ENCODE measurements around the gene STK32B. TPM values are rescaled to one million over a fixed set of nuclear protein-coding genes. Genes with fewer than 3 reads are reported as not detected.

STK32B gene
- total and polyA plus RNA-seq, 12 donors, result 0.12 to 0.68 (median 0.34) TPM

DNA sequence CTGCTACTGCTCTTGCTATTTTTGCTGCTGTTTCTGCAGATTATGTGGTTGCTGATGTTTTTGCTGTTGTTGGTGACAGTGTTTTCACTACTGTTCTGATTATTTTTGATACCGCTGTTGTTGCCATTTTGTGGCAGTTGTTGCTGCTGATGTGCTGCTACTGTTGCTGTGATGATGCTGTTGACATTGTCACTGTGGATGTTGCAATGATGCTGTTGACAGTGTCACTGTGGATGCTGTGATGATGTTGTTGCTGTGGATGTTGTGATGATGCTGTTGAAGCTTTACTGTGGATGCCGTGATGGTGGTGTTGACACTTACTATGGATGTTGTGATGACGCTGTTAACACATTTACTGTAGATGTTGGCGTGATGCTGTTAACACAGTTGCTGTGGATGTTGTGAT is 476.8 kb downstream of the STK32B start:
- no peaks in the 10 kb centered on the region for H3K27me3 ChIP-seq
- DNase-seq, result no peak
- WGBS, 2 donors, result 92 to 94% methylated on average over 4 of the region's 4 CpGs
- peaks cover 0 to 8% (median 0%) of the 10 kb centered on the region in 11 donors for H3K9me3 ChIP-seq
- peaks cover 0 to 12% (median 3%) of the 10 kb centered on the region in 9 donors for H3K4me1 ChIP-seq
- no peak overlapping the region for H3K4me3 ChIP-seq
- H3K36me3 ChIP-seq, result no peaks in the 10 kb centered on the region
- intact Hi-C loops (cut with DNase I), result no loop called here
- no peak for ATAC-seq
- H3K27ac ChIP-seq, result no peak overlapping the region
- TF ChIP-seq, protein P1, sequence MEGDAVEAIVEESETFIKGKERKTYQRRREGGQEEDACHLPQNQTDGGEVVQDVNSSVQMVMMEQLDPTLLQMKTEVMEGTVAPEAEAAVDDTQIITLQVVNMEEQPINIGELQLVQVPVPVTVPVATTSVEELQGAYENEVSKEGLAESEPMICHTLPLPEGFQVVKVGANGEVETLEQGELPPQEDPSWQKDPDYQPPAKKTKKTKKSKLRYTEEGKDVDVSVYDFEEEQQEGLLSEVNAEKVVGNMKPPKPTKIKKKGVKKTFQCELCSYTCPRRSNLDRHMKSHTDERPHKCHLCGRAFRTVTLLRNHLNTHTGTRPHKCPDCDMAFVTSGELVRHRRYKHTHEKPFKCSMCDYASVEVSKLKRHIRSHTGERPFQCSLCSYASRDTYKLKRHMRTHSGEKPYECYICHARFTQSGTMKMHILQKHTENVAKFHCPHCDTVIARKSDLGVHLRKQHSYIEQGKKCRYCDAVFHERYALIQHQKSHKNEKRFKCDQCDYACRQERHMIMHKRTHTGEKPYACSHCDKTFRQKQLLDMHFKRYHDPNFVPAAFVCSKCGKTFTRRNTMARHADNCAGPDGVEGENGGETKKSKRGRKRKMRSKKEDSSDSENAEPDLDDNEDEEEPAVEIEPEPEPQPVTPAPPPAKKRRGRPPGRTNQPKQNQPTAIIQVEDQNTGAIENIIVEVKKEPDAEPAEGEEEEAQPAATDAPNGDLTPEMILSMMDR (IDR thresholded peaks at IDR 0.05), result no peak

GRCh38 chr4:5532100-5532499 is 480.8 kb downstream of the STK32B start:
- DNase-seq, result no peak
- no peak for ATAC-seq
- intact Hi-C loops (cut with DNase I), result no loop called here
- Histone ChIP-seq H3K4me1 (no peaks in the 10 kb centered on the region), H3K4me3 (no peak overlapping the region), H3K9me3 (peaks cover 0 to 13% (median 0%) of the 10 kb centered on the region in 11 donors), H3K36me3 (no peaks in the 10 kb centered on the region), H3K27me3 (peaks cover 0 to 5% (median 0%) of the 10 kb centered on the region in 7 donors), H3K27ac (no peak overlapping the region)
- WGBS, 2 donors, result 90 to 92% methylated on average over 2 of the region's 2 CpGs
- TF ChIP-seq, protein P1 (IDR thresholded peaks at IDR 0.05), result no peak

DNA sequence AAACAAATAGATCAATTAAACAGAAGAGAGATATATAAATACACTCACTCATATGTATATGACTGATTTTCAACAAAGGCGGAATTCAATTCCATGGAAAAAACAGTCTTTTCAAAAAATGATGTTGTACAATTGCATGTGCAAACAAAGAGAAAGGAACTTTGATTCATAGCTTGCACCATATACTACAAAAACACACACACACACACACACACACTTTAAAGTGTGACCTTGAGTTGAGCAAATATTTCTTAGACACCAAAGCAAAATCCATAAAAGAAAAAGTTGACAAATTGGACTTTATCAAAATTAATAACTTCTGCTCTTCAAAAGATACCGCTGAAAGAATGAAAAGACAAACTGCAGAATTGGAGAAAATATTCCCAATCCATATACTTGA is 488.3 kb downstream of the STK32B start:
- Histone ChIP-seq H3K4me3 (no peak overlapping the region), H3K27ac (no peak overlapping the region), H3K4me1 (no peaks in the 10 kb centered on the region), H3K36me3 (no peaks in the 10 kb centered on the region), H3K9me3 (peaks cover 0 to 13% (median 0%) of the 10 kb centered on the region in 11 donors), H3K27me3 (no peaks in the 10 kb centered on the region)
- TF ChIP-seq, protein P1 (IDR thresholded peaks at IDR 0.05), result no peak
- DNase-seq, result no peak
- intact Hi-C loops (cut with DNase I), result no loop called here
- WGBS, 2 donors, result 92 to 96% methylated on average over 2 of the region's 2 CpGs
- no peak for ATAC-seq

DNA sequence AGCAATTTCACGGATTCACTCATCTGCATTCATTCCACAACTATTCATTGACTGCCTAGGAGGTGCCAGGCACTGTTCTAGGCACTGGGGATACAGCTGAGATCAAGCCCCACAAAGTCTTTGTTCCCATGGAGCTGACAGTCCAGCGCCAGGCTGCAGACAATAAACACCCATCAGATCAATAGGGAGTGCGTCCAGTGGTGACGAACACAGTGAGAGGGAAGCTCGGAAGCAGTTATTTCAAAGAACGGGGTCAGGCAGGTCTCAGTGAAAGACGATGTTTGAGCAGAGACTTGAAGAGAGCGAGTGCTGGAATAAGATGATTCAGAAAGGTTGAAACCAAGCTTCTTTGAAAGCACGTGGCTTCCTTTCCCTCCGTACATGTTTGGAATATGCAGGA is 489.9 kb downstream of the STK32B start:
- no peak for ATAC-seq
- TF ChIP-seq, protein P1 (IDR thresholded peaks at IDR 0.05), result no peak
- Histone ChIP-seq H3K27ac (no peak overlapping the region), H3K4me1 (no peaks in the 10 kb centered on the region), H3K27me3 (no peaks in the 10 kb centered on the region), H3K9me3 (no peaks in the 10 kb centered on the region), H3K4me3 (no peak overlapping the region), H3K36me3 (no peaks in the 10 kb centered on the region)
- WGBS, 2 donors, result 88 to 89% methylated on average over 10 of the region's 10 CpGs
- intact Hi-C loops (cut with DNase I), result no loop called here
- DNase-seq, result no peak

Measured in heart right ventricle (tissue), 16 donors.